Stimulated activated CD8-positive, alpha-beta memory T cell treated with anti-CD3 and anti-CD28 coated beads, Interleukin-4, amount 100 ng/mL, for 48 hours (primary cell): ENCODE measurements around the gene PHLDA2.
"Not testable (repeated sequence)": the region's sequence is repeated elsewhere in the genome, so short reads cannot be mapped to it uniquely, and the experiment has no call there.

Experiments
- DNase-seq: peaks from one replicate; pipeline ENCODE4 v3.0.0-alpha.2; 2020

Gene PHLDA2

DNA sequence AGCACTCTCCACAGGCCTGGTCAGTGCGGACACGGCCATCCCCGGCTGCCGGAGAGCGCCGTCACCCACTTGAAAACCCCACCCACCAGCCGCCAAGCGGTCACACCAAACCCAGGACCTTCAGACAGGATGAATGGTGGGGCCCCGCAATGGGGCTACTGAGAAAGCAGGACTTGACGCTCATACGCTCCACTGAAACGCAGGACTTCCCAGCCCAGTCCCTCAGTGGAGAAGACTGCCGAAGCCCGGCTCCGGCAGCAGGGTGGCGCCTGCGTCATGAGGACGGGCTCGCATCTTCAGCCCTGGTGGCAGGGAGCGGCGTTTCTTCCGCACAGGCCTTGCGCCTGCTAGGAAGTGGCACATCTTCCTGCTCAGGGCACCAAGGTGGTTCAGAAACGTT, 15.3 kb upstream of the PHLDA2 start:
- DNase-seq = no peak

DNA sequence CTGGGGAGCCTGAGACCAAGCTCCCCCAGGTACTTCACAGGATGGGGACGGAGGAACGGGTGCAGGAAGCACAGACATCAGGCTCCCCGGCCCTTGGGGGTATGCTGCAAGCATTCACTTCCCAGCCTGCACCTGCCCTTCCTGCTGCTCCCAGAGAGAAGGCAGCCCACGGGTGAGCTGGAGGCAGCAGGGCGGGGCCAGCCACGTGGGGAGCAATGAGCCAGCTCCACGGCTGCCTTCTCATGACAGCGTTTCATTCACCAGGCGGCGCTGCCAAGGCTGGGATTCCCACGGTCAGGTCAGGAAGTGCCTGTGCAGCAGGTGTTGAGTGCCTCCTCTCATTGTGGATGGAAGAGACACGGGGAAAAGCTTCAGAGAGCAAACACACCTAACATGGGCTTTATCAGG, 14.5 kb upstream of the PHLDA2 start:
- peak; percentile 34 for DNase-seq

DNA sequence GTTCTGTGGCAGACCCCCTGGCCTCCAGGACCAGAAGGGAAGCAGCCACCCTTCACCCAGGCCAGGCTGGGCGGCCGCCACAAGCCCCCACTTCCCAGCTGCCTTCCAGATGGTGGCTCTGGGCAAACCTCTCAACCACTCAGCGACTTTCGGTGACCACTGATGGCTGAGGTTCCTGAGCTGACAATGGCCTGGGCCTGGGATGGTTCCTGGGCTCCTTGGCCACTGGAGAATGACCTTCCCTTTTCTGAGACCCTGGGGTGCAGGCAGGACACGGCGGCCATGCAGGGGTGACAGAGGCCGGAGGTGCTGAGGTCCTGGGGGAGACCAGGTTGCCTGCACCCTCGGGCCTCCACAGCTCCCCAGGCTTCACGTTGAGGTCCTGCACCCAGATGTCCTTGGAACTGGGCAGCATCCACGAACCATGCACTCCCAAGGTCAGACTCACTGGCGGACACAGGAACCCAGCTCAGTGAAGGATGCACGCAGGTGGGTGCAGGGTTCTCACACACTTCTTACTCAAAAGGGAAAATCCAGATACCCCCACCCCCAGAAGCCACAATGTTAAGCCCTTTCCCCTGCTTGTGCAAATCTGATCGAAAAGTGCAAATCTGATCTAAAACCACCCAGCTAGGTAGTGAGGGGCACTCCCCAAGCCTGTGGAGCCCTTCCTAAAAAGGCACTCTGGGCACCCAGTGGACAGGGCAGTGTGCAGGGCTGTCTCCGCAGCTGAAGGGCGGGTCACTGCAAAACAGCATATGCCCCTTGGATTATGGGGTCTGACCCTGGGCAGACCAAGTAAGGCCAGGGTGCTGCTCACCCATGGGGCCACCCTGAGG, 13.9 kb upstream of the PHLDA2 start:
- DNase-seq = no peak

DNA sequence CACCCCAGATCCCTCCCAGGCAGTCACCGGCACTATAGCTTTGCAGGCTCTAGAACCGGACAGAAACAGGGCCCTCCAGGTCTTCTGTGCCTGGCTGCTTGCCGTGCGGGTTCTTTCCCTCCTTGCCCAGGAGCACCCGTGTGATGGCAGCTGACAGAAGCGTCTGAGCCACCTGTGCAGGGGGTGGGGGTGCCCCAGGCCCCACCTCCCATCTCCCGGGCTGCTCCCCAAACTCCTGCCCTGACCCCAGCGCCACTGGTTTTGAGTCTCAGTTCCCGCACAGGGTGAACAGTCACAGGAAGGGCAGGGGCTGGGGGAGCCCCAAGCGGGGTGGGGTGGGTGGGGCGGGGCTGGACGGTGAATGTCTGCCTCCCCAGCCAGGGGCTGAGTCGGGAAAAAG, 13.2 kb upstream of the PHLDA2 start:
- DNase-seq = no peak

DNA sequence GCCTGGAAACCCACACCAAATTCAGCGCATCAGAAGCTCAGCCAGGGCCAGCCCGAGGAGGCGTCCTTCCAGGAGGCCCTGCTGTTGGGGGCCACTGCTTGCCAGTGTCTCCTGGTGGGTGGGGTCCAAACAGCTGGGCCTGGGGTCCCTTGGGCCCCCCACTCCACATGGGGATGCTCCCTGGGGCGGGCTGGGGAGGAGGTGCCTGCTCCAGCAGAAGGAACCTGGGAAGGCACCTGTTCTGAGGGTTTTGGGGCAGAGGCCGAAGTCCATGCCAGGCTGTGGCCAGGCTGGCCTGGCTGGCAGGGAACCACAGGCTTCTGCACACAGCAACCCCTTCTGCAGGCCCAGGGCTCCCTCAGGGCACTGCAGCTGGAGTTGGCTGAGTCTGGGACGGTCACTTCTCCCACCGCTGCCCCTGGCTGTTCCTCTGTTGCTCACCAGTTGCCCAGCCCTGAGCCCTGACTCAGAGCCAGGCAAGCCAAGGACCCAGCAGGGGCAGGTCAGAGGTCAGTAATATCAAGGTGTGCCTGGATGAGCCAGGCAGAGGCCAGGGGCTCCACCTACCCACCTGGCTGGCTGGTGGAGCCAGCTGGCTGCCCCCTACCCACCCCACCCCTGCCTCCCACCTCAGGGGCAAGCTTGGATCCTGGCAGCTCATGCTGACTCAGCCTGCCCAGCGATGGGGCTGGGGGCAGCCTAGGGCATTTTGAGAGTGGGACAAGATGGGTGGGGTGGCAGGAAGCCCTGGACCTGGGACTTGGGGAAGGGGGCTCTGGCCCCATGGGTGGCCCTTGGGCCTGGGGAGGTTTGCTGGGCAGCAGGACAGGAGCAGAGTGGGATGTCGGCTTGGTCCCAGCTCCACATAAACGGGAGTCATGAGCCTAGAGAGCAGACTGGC, 12.0 kb upstream of the PHLDA2 start:
- no peak for DNase-seq

DNA sequence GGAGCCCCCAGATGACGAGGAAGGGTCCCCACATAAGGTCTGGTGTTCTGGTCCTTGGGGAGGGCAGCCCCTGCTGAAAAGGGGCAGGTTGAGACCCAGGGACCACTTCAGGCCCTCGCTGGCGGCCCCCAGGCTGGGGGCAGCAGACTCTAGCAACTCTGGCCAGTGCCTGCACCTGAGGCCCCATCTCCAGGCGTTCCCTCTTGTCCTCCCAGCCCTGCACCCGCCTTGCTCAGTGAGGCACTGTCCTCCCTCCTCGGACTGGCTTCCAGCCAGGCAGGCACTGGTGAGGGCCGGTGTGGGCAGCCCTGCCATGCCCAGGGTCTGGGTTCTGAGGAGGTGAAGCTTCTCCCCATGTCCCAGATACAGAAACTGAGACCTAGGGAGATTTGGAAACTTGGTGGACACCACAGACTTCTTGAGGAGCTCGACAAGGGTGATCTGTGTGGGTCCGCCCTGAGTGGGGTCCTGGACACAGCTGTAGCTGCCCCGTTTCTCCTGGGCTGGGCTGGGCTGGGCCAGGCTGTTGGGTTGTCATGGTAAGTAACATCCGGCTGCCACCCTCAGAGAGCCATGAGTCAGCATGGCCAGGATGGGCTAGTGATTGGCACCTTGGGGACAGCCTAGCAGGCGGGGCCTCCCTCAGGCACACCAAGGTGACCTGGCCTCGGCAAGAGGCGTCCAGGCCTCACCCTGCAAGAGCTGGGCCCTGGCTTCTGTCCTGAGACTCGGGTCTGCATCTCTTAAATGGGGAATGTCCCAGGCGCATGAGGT, 11.1 kb upstream of the PHLDA2 start:
- DNase-seq = peak; percentile 63

DNA sequence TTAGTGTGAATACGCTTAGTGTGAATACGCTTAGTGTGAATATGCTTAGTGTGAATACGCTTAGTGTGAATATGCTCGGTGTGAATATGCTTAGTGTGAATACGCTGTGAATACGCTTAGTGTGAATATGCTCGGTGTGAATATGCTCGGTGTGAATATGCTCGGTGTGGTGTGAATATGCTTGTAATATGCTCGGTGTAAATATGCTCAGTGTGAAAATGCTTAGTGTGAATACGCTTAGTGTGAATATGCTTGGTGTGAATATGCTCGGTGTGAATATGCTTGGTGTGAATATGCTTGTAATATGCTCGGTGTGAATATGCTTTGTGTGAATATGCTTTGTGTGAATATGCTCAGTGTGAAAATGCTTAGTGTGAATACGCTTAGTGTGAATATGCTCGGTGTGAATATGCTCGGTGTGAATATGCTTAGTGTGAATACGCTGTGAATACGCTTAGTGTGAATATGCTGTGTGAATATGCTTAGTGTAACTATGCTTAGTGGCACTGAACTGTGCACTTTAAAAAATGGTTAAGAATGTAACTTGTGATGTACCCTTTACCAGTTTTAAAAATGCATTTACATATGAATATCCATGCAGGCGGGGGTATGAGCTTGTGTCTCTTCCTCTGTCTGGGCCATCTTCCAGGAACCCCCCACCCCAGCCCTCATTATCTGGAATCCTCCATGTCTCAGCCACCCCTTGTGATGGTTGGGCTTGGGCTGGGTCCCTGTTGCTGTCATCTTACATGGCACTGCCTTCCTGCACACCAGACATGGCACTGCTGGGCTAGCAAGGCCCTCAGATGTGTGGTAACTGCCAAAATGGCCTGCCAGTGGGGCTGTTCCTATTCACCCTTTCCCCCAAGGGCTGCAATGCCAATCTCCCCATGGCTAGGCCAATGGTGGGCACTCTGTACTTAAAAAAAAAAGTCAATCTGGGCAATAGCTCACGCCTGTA, 9.5 kb upstream of the PHLDA2 start:
- DNase-seq = not testable (repeated sequence)

DNA sequence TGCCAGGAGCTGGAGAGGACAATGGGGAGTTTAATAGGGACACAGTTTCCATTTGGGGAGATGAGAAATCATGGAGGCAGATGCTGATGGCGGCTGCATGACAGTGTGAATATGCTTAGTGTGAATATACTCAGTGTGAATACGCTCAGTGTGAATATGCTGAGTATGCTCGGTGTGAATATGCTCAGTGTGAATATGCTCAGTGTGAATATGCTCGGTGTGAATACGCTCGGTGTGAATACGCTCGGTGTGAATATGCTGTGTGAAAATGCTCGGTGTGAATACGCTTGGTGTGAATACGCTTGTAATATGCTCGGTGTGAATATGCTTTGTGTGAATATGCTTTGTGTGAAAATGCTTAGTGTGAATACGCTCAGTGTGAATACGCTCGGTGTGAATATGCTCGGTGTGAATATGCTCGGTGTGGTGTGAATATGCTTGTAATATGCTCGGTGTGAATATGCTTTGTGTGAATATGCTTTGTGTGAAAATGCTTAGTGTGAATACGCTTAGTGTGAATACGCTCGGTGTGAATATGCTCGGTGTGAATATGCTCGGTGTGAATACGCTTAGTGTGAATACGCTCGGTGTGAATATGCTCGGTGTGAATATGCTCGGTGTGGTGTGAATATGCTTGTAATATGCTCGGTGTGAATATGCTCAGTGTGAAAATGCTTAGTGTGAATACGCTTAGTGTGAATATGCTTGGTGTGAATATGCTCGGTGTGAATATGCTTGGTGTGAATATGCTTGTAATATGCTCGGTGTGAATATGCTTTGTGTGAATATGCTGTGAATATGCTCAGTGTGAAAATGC, 8.6 kb upstream of the PHLDA2 start:
- not testable (repeated sequence) for DNase-seq

DNA sequence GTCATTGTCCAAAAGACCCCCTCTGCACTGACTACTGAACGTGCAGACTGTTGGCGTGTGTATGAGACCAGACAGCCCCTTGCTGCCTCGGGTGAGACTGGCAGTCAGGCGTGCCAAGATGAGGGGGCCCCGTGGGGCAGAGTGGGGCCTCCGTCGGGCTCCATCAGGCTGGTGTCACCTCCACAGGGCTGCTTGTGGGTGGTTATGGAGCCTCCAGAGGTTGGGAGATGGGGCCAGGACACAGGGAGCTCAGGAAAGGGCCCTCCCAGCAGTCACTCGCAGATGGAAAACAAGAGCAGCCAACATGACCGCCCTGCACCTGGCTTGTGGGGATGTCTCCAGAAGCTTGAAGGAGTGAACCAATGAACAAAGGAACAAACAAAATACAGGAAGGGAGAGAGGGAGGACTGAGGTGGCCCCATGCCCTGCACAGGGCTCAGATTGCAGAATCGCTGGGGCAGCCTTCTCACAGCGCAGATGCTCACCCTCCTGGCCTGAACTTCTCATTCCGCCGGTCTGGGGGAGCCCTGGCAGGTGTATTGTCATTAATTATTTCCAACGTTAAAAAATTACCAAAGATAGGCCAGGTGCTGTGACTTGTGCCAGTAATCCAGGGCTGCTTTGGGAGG, 5.5 kb upstream of the PHLDA2 start:
- DNase-seq = no peak

DNA sequence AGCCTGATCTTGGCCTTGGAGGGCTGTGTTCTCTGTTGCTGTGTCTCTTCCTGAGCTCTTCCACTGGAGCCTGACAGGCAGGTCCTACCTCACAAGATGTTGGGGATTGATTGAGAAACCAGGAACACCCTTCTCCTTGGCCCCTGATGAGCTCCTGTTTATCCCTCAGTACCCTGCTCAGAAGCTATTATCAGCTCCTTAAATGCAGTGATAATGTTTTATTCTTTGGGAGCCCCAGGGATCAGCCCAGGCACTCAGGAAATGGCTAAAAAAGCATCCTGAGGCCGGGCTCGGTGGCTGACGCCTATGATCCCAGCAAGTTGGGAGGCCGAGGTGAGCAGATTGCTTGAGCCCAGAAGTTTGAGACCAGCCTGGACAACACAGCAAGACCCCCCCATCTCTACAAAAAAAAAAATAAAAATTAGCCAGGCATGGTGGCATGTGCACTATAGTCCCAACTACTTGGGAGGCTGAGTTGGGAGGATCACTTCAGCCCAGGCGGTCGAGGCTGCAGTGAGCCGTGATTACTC, 4.9 kb upstream of the PHLDA2 start:
- no peak for DNase-seq

DNA sequence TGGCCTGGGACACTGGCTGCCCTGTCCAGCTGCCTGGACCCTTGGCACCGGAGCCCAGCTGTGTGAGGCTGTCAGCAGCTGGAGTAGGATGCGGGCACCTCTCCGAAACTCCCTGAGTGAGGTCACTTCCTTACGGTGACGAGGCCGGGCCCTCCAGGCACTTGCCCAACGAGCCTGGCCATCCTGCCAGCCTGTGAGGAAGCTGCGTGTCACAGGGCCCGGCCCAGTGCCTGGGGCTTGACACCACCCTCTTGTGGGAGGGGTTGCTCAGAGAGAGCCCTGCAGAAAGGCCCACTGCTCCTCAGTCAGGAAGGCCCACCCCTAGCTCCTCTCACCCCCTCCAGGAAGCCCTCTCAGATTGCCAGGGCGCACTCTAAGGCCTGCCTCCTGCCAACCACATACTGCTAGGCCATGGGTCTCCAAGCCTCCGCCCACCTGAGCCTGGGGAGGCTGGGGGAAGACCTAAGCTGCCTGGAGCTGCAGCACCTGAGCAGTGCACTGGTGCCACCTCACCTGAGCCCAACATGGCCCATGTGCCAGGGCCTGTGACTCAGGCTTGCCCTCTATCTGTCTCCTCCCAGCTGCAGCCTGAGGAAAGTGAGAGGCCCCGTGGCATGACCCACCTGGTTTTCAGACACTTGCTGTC, 4.3 kb upstream of the PHLDA2 start:
- peak; percentile 71 for DNase-seq

DNA sequence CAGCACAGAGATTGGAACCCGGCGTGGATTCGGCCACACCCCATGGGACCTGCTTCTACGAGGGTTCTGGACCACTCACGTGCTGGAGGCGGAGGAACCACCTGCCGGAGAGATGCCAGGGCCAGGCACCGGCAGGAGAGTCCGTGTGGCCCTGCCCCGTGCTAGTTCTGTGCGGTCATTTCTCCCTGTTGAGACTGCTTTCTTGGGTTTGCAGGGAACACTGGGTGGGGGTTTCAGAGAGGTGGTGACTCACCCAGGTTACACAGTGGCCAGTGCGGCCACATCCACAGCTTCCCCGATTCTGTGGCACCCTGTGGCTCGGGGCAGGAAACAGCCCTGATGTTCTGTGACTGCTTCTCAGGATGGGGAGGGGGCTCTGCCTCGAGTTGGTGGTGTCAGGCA, 3.6 kb upstream of the PHLDA2 start:
- no peak for DNase-seq

DNA sequence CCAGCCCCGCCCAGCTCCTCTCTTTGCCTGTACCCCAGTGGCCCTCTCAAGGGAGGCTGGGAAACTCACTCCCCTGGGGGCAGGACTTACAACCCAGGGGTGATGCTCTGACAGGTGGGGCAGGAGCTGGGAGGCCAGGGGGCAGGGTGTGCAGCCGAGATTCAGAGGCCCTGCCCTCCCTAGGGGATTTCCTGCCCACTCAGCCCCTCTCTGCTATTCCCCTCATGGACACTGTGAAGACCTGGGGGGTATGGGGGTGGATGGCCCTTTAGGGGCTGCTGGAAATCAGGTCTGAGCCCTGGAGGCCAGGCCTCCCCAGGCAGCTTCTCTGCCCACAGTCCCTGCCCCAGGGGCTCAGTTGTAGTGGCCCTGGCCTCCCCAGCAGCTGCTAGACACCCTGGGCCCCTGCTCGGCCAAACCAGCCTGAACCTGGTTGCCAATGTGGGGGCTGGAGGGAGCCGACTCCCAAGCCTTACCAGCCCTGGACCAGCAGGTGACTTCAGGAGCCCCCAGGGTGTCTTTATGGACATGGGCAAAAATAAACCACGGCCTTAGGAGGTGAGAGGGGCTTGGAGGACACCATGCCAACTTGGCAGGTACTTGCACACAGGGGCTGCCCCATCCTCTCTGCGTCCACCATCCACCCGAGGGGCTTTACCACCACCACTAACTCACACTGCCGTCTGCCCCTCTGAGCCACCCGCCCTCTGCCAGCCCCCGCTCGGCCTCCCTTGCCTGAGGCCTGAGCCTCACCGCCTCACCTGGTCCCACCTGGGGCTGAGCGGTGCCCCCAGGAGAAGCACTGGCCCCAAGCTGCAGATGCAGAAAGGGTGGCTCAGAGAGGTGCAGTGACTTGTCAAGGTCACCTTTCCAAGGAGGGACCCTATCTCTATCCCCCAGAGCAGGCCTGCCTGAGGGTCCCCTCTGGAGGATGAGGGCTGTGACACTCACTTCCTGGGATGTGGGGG, 2.8 kb upstream of the PHLDA2 start:
- no peak for DNase-seq

DNA sequence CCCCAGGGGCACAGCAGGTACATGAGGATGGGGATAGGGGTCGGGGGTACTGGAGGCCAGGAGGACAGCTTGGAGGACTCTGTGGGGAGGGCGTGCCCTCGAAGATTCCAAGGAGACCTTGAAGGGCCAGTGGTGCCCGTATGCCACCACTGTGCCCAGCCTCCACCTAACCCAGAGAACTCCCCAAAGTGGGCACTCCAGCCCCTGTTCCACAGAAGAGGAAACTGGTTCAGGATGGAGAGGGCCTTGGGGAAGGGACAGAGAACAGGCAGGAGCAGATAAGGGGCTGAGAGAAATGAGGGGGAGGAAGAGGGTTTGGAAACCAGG, 2.2 kb upstream of the PHLDA2 start:
- DNase-seq = no peak

DNA sequence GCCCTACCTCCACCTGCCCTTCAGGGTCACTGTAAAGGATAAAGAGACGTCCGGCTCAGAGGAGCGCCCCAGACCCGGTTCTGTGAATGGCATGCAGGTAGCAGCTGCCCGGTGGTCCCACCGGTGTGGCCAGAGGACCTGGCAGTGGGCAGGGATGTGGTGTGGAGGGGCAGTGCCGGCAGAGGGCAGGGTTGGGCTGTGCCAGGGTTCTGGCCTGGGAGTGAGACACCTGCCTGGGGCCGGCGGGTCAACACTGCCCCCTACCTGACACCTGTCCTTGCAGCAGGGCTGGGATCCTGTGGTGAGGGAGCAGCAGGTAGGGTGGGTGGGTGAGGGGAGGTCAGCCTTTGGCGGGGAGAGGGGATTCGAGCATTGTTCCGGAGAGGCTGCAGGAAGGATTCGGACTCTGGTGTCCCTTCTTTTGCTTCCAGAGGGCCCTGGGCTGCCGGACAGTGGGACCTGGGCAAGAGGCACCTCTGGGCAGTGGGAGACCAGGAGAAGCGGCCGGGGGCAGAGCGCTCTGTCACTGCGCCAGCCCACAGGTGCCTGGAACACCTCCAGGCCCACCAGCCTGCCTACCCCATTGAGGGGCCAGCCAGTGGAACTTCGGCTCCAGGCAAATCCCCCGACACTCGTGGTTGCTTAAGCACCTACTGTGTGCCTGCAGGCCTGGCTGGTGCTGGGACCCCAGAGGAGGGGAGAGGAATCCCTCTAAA, 1.6 kb upstream of the PHLDA2 start:
- peak; percentile 69 for DNase-seq

DNA sequence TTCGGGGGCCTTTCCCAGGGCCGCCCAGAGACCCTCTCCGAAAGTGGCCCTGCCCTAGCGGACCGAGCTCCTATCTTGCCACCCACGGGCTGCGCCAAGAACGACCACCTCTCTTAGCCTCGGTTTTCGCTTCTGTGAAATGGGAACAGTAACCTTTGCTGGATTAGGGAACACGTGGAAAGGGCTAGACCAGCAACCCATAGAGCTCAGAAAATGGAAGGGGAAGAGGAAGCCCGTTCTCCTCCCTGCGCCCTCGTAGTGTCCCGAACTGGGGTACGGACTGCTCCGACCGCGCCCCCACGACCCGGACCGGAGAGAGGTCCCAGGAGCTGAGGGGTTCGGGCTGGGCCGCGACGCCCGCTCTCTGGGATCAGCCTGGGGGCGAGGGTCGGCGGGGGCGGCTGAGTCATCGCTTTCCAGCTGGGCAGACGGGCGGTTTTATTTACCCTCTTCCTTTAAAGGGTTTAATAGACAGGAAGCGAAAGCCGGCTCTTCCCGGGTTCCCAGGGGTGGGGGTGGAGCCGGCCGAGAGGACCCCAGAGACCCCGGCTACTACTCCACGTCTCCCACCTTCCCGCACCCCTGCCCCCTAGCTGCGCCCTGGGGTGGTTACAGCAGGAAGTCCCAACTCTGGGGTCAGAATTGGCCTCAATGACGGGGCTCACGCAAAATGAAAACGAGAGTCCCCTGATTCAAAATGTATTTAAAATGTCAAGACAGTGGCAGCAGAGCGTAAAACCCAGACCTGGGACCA, 907 bp upstream of the PHLDA2 start:
- DNase-seq = peak; percentile 69

DNA sequence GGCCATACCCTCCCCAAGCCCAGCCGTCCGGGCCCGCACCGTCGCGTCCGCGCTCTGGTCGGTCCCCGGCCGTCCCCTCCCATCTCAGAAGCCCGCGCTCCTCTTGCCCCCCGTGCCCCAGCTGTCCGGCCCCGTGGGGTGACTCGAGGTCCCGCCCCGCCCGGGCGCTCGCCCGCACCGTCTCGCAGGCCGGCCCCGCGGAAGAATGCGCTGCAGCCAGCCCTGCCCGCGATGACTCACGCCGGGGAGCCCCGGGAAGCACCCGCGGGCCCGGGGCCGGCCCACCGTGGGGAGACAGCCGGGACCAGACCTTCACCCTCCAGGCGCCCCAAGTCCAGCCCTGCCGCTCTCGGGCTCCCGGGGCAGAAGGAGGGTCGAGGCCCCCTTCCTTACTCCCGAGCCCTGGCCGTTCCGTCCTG, 320 bp upstream of the PHLDA2 start:
- DNase-seq = peak; percentile 67
